ENCODE data around the gene EEF1A2. TPM values are rescaled to one million over a fixed set of nuclear protein-coding genes. Genes with fewer than 3 reads are reported as not detected.

EEF1A2 gene
- total RNA-seq, 1 donor from 2014 or later: 0.67 TPM

DNA sequence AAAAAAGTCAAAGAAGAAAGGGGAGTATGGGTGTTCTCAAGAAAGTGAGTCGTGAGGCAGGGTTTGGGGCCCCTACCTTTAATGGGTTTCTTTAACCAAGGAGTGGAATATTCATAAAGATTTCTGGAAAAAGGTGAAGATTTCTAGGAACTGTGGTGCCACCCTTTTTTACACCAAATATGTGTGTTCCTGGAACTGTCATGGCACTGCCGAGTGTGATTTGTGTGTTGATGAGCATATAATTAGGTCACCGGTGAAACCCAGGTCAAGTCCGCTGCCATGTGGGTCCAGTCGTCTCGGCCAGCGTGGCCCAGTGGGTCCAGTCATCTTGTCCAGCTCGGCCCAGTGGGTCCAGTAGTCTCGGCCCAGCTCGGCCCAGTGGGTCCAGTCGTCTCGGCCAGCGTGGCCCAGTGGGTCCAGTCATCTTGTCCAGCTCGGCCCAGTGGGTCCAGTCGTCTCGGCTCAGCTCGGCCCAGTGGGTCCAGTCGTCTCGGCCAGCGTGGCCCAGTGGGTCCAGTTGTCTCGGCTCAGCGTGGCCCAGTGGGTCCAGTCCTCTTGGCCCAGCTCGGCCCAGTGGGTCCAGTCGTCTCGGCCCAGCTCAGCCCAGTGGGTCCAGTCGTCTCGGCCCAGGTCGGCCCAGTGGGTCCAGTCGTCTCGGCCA, 8.3 kb upstream of the EEF1A2 start:
- peaks cover 19% of the 10 kb centered on the region for H3K27me3 ChIP-seq

DNA sequence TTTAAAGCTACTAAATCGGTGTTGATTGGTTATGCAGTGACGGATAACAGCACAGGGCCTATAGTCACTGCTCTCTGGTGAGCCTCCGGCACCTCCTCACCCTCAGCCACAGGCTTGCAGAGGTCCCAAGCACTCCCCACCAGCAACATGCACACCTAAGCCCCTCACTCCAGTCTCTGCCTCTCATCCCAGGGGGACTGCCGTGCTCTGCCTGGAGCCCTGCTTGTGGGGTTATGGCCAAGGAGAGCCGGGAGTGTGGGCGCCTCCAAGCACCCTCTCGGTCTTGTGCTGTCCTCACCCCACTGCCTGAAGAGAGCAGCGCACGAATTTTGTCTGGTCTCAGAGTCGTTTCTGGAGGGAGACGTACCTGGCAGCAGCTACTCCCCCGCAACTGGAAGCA, 6.8 kb upstream of the EEF1A2 start:
- TF ChIP-seq, protein P1, sequence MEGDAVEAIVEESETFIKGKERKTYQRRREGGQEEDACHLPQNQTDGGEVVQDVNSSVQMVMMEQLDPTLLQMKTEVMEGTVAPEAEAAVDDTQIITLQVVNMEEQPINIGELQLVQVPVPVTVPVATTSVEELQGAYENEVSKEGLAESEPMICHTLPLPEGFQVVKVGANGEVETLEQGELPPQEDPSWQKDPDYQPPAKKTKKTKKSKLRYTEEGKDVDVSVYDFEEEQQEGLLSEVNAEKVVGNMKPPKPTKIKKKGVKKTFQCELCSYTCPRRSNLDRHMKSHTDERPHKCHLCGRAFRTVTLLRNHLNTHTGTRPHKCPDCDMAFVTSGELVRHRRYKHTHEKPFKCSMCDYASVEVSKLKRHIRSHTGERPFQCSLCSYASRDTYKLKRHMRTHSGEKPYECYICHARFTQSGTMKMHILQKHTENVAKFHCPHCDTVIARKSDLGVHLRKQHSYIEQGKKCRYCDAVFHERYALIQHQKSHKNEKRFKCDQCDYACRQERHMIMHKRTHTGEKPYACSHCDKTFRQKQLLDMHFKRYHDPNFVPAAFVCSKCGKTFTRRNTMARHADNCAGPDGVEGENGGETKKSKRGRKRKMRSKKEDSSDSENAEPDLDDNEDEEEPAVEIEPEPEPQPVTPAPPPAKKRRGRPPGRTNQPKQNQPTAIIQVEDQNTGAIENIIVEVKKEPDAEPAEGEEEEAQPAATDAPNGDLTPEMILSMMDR (IDR thresholded peaks at IDR 0.05): no peak
- Histone ChIP-seq H3K27ac (no peak overlapping the region), H3K36me3 (no peaks in the 10 kb centered on the region), H3K4me1 (no peaks in the 10 kb centered on the region), H3K4me3 (no peak overlapping the region), H3K27me3 (peaks cover 15% of the 10 kb centered on the region), H3K9me3 (no peaks in the 10 kb centered on the region)
- intact Hi-C loops (cut with DNase I): no loop called here
- DNase-seq (no peak), ATAC-seq (no peak)

More for the DNA sequence above, 8.3 kb upstream of the EEF1A2 start:
- intact Hi-C loops (cut with DNase I): no loop called here
- TF ChIP-seq, protein P1 (IDR thresholded peaks at IDR 0.05): no peak
- Histone ChIP-seq H3K27ac (no peak overlapping the region), H3K4me1 (no peaks in the 10 kb centered on the region), H3K9me3 (no peaks in the 10 kb centered on the region), H3K36me3 (no peaks in the 10 kb centered on the region), H3K4me3 (no peak overlapping the region)
- no peak for ATAC-seq
- peak; percentile 53 for DNase-seq

DNA sequence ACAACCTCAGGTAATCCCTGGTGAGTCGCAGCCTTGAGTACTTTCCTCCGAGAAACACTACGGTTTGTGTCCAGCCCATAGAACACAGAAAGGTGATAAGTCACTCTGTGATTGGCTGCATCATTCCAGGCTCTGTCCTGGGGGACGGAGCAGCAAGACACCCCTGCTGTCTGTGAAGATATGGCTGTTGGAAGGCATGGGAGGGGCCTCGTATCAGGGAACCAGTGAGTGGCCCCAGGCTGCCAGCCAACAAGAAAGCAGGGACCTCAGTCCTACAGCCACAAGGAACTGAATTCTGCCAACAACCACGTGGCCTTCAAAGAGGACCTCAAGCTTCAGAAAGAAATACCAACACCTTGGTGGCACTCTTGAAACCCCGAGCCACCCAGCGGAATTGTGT, 6.4 kb upstream of the EEF1A2 start:
- no peaks in the 10 kb centered on the region for H3K4me1 ChIP-seq
- DNase-seq (no peak), ATAC-seq (no peak)
- peaks cover 17% of the 10 kb centered on the region for H3K27me3 ChIP-seq
- no peak overlapping the region for H3K4me3 ChIP-seq
- H3K36me3 ChIP-seq: no peaks in the 10 kb centered on the region
- H3K9me3 ChIP-seq: no peaks in the 10 kb centered on the region
- intact Hi-C loops (cut with DNase I): no loop called here
- H3K27ac ChIP-seq: no peak overlapping the region
- TF ChIP-seq, protein P1 (IDR thresholded peaks at IDR 0.05): no peak

DNA sequence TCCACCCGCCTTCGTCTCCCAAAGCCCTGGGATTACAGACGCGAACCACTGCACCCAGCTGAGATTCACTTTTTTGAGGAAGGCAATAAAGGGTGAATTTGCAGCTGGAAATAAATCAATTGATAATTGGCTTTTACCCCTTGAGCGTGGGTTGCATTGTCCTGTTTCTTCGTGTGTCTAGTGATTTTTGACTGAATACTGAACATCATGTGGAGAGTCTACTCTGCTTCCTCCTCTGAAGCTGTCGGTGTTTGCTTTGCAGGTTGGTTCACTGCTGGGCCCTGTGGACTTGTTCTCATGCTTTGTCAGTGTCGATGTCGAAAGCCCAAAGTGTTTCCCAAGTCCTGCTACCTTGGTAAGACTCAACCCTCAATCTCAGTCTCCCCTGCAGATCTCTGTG, 5.8 kb upstream of the EEF1A2 start:
- Histone ChIP-seq H3K36me3 (no peaks in the 10 kb centered on the region), H3K9me3 (no peaks in the 10 kb centered on the region), H3K27me3 (peaks cover 23% of the 10 kb centered on the region), H3K4me1 (no peaks in the 10 kb centered on the region), H3K27ac (no peak overlapping the region), H3K4me3 (no peak overlapping the region)
- ATAC-seq: no peak
- TF ChIP-seq, protein P1 (IDR thresholded peaks at IDR 0.05): no peak
- no peak for DNase-seq
- intact Hi-C loops (cut with DNase I): no loop called here

DNA sequence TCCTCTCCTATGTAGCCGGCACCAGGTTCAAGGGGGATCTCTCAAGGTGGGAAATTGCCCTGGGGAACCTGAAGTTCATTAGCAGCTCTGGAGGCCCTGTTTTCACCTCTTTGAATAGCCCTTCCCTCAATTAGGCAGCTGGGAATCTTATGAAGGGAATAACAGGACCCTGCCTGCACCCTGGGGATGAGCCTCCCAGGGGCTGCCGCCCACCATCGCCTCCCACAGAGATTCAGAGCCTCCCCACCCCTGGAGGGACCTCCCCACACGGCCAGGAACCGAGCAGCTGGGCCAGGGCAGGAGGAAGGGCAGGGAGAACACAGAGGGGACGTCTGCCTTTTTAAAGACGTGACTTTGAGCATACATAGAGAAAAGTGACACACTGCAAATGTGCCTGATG, 4.6 kb upstream of the EEF1A2 start:
- H3K27ac ChIP-seq: no peak overlapping the region
- DNase-seq (no peak), ATAC-seq (no peak)
- H3K4me1 ChIP-seq: peaks cover 3% of the 10 kb centered on the region
- intact Hi-C loops (cut with DNase I): no loop called here
- no peaks in the 10 kb centered on the region for H3K9me3 ChIP-seq
- H3K4me3 ChIP-seq: no peak overlapping the region
- peaks cover 28% of the 10 kb centered on the region for H3K27me3 ChIP-seq
- TF ChIP-seq, protein P1 (IDR thresholded peaks at IDR 0.05): no peak
- H3K36me3 ChIP-seq: no peaks in the 10 kb centered on the region
